ENCODE measurements around the gene DNAH5. TPM values are rescaled to one million over a fixed set of nuclear protein-coding genes. Genes with fewer than 3 reads are reported as not detected.

Gene DNAH5
- polyA plus RNA-seq, 1 donor (not counting 4 experiments of a cell fraction or from before 2014, with no cell fraction given), result 0.73 TPM

GRCh38 chr5:13919786-13920185 lies 24.7 kb downstream of the DNAH5 start:
- no peak overlapping the region for H3K27ac ChIP-seq (ENCODE audit: control insufficient read depth, insufficient read depth, low read length)
- H3K4me3 ChIP-seq (ENCODE audit: control insufficient read depth in 2 of 3, extremely low read depth in 1 of 3, insufficient read depth in 2 of 3, low read depth in 1 of 3, low read length in 3 of 3), result no peak overlapping the region
- TF ChIP-seq CTCF (optimal IDR thresholded peaks at IDR 0.05 in 1 of 3, IDR thresholded peaks at IDR 0.05 in 1 of 3, conservative IDR thresholded peaks at IDR 0.05 in 1 of 3; ENCODE audit: extremely low read depth in 1 of 3, insufficient read depth in 2 of 3, low read length in 3 of 3), result no peak
- TF ChIP-seq EZH2 (IDR thresholded peaks at IDR 0.05; ENCODE audit: low read length), result no peak
- H3K27me3 ChIP-seq (ENCODE audit: control insufficient read depth, extremely low read depth, insufficient read depth, low read length), result no peaks in the 10 kb centered on the region
- no peak overlapping the region for H3K9ac ChIP-seq (ENCODE audit: control insufficient read depth, extremely low read depth, insufficient read depth, low read length)
- H3K9me1 ChIP-seq (ENCODE audit: control insufficient read depth, extremely low read depth, insufficient read depth, low read length), result no peaks in the 10 kb centered on the region
- no peak for FAIRE-seq
- H3K9me3 ChIP-seq (ENCODE audit: control insufficient read depth, low read depth, low read length), result no peaks in the 10 kb centered on the region
- DNase-seq (ENCODE audit: low read depth, low spot score), result no peak
- H3K4me1 ChIP-seq (ENCODE audit: control insufficient read depth, extremely low read depth, insufficient read depth, low read length), result peaks cover 9% of the 10 kb centered on the region
- dilution Hi-C loops (cut with MboI; ENCODE audit: extremely low pct_ligation_motif_present, low sequenced_read_pairs), result no loop called here
- H3K79me2 ChIP-seq (ENCODE audit: control insufficient read depth, insufficient read depth, low read length), result no peaks in the 10 kb centered on the region
- H3K36me3 ChIP-seq (ENCODE audit: control insufficient read depth in 2 of 2, extremely low read depth in 1 of 2, insufficient read depth in 2 of 2, low read length in 2 of 2), result no peaks in the 10 kb centered on the region
- H3K4me2 ChIP-seq (ENCODE audit: control insufficient read depth, extremely low read depth, insufficient read depth, low read depth, low read length), result no peak overlapping the region
- H2AFZ ChIP-seq (ENCODE audit: control insufficient read depth, low read length), result no peak overlapping the region
- H4K20me1 ChIP-seq (ENCODE audit: control insufficient read depth, extremely low read depth, insufficient read depth, low read length), result no peaks in the 10 kb centered on the region

GRCh38 chr5:13919087-13919486 lies 25.4 kb downstream of the DNAH5 start:
- Histone ChIP-seq H3K36me3 (ENCODE audit: control insufficient read depth in 2 of 2, extremely low read depth in 1 of 2, insufficient read depth in 2 of 2, low read length in 2 of 2) (no peaks in the 10 kb centered on the region), H3K9me3 (ENCODE audit: control insufficient read depth, low read depth, low read length) (no peaks in the 10 kb centered on the region), H3K9me1 (ENCODE audit: control insufficient read depth, extremely low read depth, insufficient read depth, low read length) (no peaks in the 10 kb centered on the region), H3K9ac (ENCODE audit: control insufficient read depth, extremely low read depth, insufficient read depth, low read length) (no peak overlapping the region), H2AFZ (ENCODE audit: control insufficient read depth, low read length) (no peak overlapping the region), H3K27me3 (ENCODE audit: control insufficient read depth, extremely low read depth, insufficient read depth, low read length) (no peaks in the 10 kb centered on the region), H3K79me2 (ENCODE audit: control insufficient read depth, insufficient read depth, low read length) (no peaks in the 10 kb centered on the region), H3K4me2 (ENCODE audit: control insufficient read depth, extremely low read depth, insufficient read depth, low read depth, low read length) (no peak overlapping the region), H3K27ac (ENCODE audit: control insufficient read depth, insufficient read depth, low read length) (no peak overlapping the region), H4K20me1 (ENCODE audit: control insufficient read depth, extremely low read depth, insufficient read depth, low read length) (no peaks in the 10 kb centered on the region), H3K4me1 (ENCODE audit: control insufficient read depth, extremely low read depth, insufficient read depth, low read length) (peaks cover 9% of the 10 kb centered on the region), H3K4me3 (ENCODE audit: control insufficient read depth in 2 of 3, extremely low read depth in 1 of 3, insufficient read depth in 2 of 3, low read depth in 1 of 3, low read length in 3 of 3) (no peak overlapping the region)
- TF ChIP-seq EZH2 (IDR thresholded peaks at IDR 0.05; ENCODE audit: low read length) (no peak), CTCF (optimal IDR thresholded peaks at IDR 0.05 in 1 of 3, IDR thresholded peaks at IDR 0.05 in 1 of 3, conservative IDR thresholded peaks at IDR 0.05 in 1 of 3; ENCODE audit: extremely low read depth in 1 of 3, insufficient read depth in 2 of 3, low read length in 3 of 3) (no peak)
- no peak for FAIRE-seq
- no peak for DNase-seq (ENCODE audit: low read depth, low spot score)
- dilution Hi-C loops (cut with MboI; ENCODE audit: extremely low pct_ligation_motif_present, low sequenced_read_pairs), result no loop called here
